ENCODE measurements around the gene NDST4.

The NDST4 gene

DNA sequence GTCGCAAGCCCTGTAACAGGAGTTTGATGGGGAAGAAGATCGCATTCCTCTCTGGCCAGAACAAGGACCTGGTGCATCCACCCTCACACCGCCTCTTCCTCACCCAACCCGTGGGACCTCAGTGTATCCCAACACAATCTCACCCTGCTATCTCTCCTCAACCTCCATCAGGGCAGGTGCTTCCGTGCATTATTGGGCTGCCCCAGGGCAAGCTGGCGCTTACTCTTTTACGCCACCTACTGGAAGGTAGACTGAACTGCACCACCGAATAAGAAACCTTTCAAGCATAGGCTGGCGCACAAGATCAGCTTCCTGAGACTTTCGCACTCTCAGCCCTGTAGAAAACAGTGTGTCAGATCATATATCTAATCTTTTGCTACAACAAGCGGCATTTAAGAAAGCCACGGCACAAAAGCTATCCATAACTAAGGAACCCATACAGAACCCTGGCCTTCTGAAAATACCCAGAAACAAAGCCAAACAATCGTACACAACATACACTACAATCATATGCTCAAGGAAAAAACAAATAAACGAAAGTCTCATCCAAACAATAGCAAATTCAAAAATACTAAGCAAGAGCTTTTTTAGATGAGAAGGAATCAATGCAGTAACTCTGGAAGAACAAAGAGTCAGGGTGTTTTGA lies 305.5 kb downstream of the NDST4 start:
- no peak overlapping the region for H3K27ac ChIP-seq (ENCODE audit: low read length)
- no peak overlapping the region for H3K9ac ChIP-seq (ENCODE audit: low read length in 2 of 2)
- H3K36me3 ChIP-seq (ENCODE audit: control insufficient read depth in 2 of 2, insufficient read depth in 2 of 2, low read length in 2 of 2) = no peaks in the 10 kb centered on the region
- H3K27me3 ChIP-seq (ENCODE audit: control insufficient read depth in 1 of 2, insufficient read depth in 2 of 2, low read length in 2 of 2) = no peaks in the 10 kb centered on the region
- H3K4me1 ChIP-seq (ENCODE audit: control insufficient read depth, insufficient read depth, low read length) = no peaks in the 10 kb centered on the region
- H3K4me3 ChIP-seq (ENCODE audit: low read length in 2 of 2) = no peak overlapping the region
- no peaks in the 10 kb centered on the region for H3K9me3 ChIP-seq (ENCODE audit: control insufficient read depth in 2 of 2, low read length in 2 of 2)

DNA sequence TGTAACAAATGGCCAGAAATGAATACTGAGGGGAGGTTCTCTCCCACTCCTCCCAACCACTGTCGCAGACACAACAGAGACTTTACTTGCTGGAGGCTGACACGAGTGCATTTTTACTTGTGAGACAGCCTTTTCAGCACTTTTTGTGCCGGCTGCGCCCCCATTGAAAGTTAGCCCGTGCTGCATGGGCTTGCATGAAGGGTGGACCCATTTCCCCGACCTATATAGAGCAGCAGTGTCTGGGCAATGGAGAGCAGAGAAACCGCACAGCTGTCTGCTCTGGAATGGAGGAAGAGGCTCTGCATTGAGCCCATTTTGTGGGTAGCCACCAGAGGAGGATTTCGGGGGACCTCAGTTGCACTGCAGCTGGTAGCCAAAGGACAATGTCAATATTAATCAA lies 306.1 kb downstream of the NDST4 start:
- H3K27me3 ChIP-seq (ENCODE audit: control insufficient read depth in 1 of 2, insufficient read depth in 2 of 2, low read length in 2 of 2) = no peaks in the 10 kb centered on the region
- no peaks in the 10 kb centered on the region for H3K4me1 ChIP-seq (ENCODE audit: control insufficient read depth, insufficient read depth, low read length)
- no peak overlapping the region for H3K27ac ChIP-seq (ENCODE audit: low read length)
- no peak overlapping the region for H3K4me3 ChIP-seq (ENCODE audit: low read length in 2 of 2)
- no peaks in the 10 kb centered on the region for H3K36me3 ChIP-seq (ENCODE audit: control insufficient read depth in 2 of 2, insufficient read depth in 2 of 2, low read length in 2 of 2)
- H3K9ac ChIP-seq (ENCODE audit: low read length in 2 of 2) = no peak overlapping the region
- H3K9me3 ChIP-seq (ENCODE audit: control insufficient read depth in 2 of 2, low read length in 2 of 2) = no peaks in the 10 kb centered on the region

GRCh38 chr4:114791976-114792375 lies 321.4 kb downstream of the NDST4 start:
- no peaks in the 10 kb centered on the region for H3K27me3 ChIP-seq (ENCODE audit: control insufficient read depth in 1 of 2, insufficient read depth in 2 of 2, low read length in 2 of 2)
- H3K36me3 ChIP-seq (ENCODE audit: control insufficient read depth in 2 of 2, insufficient read depth in 2 of 2, low read length in 2 of 2) = no peaks in the 10 kb centered on the region
- no peak overlapping the region for H3K4me3 ChIP-seq (ENCODE audit: low read length in 2 of 2)
- H3K4me1 ChIP-seq (ENCODE audit: control insufficient read depth, insufficient read depth, low read length) = no peaks in the 10 kb centered on the region
- no peaks in the 10 kb centered on the region for H3K9me3 ChIP-seq (ENCODE audit: control insufficient read depth in 2 of 2, low read length in 2 of 2)
- no peak overlapping the region for H3K9ac ChIP-seq (ENCODE audit: low read length in 2 of 2)
- H3K27ac ChIP-seq (ENCODE audit: low read length) = no peak overlapping the region

GRCh38 chr4:114785570-114785969 lies 327.9 kb downstream of the NDST4 start:
- H3K27ac ChIP-seq (ENCODE audit: low read length) = no peak overlapping the region
- no peaks in the 10 kb centered on the region for H3K36me3 ChIP-seq (ENCODE audit: control insufficient read depth in 2 of 2, insufficient read depth in 2 of 2, low read length in 2 of 2)
- no peaks in the 10 kb centered on the region for H3K27me3 ChIP-seq (ENCODE audit: control insufficient read depth in 1 of 2, insufficient read depth in 2 of 2, low read length in 2 of 2)
- no peaks in the 10 kb centered on the region for H3K4me1 ChIP-seq (ENCODE audit: control insufficient read depth, insufficient read depth, low read length)
- no peak overlapping the region for H3K4me3 ChIP-seq (ENCODE audit: low read length in 2 of 2)
- H3K9me3 ChIP-seq (ENCODE audit: control insufficient read depth in 2 of 2, low read length in 2 of 2) = no peaks in the 10 kb centered on the region
- H3K9ac ChIP-seq (ENCODE audit: low read length in 2 of 2) = no peak overlapping the region

GRCh38 chr4:114783215-114783595 lies 330.2 kb downstream of the NDST4 start:
- Histone ChIP-seq H3K27me3 (ENCODE audit: control insufficient read depth in 1 of 2, insufficient read depth in 2 of 2, low read length in 2 of 2) (no peaks in the 10 kb centered on the region), H3K4me1 (ENCODE audit: control insufficient read depth, insufficient read depth, low read length) (no peaks in the 10 kb centered on the region), H3K27ac (ENCODE audit: low read length) (no peak overlapping the region), H3K9me3 (ENCODE audit: control insufficient read depth in 2 of 2, low read length in 2 of 2) (no peaks in the 10 kb centered on the region), H3K9ac (ENCODE audit: low read length in 2 of 2) (no peak overlapping the region), H3K36me3 (ENCODE audit: control insufficient read depth in 2 of 2, insufficient read depth in 2 of 2, low read length in 2 of 2) (no peaks in the 10 kb centered on the region), H3K4me3 (ENCODE audit: low read length in 2 of 2) (no peak overlapping the region)

DNA sequence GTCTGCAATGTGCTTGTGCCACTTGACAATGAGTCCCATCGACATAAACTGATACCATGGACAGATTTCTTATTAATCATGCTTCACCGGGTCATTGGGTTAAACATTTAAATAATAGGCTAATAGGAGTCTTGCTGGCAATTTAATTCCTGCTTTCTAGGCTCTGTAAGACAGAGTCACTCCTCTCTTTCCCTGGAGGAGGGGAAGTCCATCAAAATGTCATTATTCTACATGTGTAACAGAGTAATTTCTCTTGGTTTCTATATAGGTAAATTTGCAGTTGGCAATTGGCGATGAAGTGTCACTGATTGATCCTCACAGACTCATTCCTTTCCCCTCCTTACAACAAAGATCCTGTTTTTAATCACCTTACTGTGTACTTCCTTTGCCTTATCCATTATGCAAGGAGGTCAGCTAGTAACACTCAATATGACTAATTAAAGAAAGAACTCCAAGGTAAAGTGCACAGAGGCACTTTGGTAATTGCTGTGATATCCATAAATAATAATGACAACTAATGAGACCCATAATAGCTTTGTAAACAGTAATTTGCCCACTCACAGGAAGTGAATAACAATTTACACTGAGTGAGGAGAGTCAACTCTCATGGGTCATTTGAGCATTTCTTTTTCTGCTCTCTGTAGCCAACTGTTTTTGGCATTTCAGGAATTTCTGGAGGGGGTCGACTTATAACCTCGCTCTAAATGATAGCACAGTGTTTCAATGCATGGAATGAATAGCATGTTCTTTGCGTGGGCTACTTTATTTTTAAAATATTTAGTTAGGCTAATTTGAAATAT lies 330.8 kb downstream of the NDST4 start:
- H3K9ac ChIP-seq (ENCODE audit: low read length in 2 of 2) = no peak overlapping the region
- no peaks in the 10 kb centered on the region for H3K4me1 ChIP-seq (ENCODE audit: control insufficient read depth, insufficient read depth, low read length)
- no peaks in the 10 kb centered on the region for H3K36me3 ChIP-seq (ENCODE audit: control insufficient read depth in 2 of 2, insufficient read depth in 2 of 2, low read length in 2 of 2)
- H3K27me3 ChIP-seq (ENCODE audit: control insufficient read depth in 1 of 2, insufficient read depth in 2 of 2, low read length in 2 of 2) = no peaks in the 10 kb centered on the region
- H3K9me3 ChIP-seq (ENCODE audit: control insufficient read depth in 2 of 2, low read length in 2 of 2) = no peaks in the 10 kb centered on the region
- no peak overlapping the region for H3K4me3 ChIP-seq (ENCODE audit: low read length in 2 of 2)
- no peak overlapping the region for H3K27ac ChIP-seq (ENCODE audit: low read length)

- H3K4me3 ChIP-seq (ENCODE audit: low read length in 2 of 2) = no peak overlapping the region
- no peaks in the 10 kb centered on the region for H3K27me3 ChIP-seq (ENCODE audit: control insufficient read depth in 1 of 2, insufficient read depth in 2 of 2, low read length in 2 of 2)
- no peaks in the 10 kb centered on the region for H3K4me1 ChIP-seq (ENCODE audit: control insufficient read depth, insufficient read depth, low read length)
- no peak overlapping the region for H3K27ac ChIP-seq (ENCODE audit: low read length)
- no peak overlapping the region for H3K9ac ChIP-seq (ENCODE audit: low read length in 2 of 2)
- H3K9me3 ChIP-seq (ENCODE audit: control insufficient read depth in 2 of 2, low read length in 2 of 2) = no peaks in the 10 kb centered on the region
- no peaks in the 10 kb centered on the region for H3K36me3 ChIP-seq (ENCODE audit: control insufficient read depth in 2 of 2, insufficient read depth in 2 of 2, low read length in 2 of 2)
Measured at GRCh38 chr4:114780205-114780604, 333.2 kb downstream of the NDST4 start.
